K562 (cell line): ENCODE results near the gene WFDC1. TPM values are rescaled to one million over a fixed set of nuclear protein-coding genes. Genes with fewer than 3 reads are reported as not detected.

ENCODE experiments used
- ATAC-seq: fragments of 200-7000 bp; cut with Tn5 transposase; 3 replicates; pipeline ENCODE4 v1.9.1; 2020; ENCODE audit warnings: moderate library complexity
- BruUV-seq: library from RNA; stranded (reverse); fragments of 400-500 nt; replicated peaks from 2 replicates; lab custom pipeline; 2021; lab: Mats Ljungman, UMichigan
- CTCF ChIA-PET: fragments of 300-600 bp; formaldehyde crosslinking; extraction: SDS; loops from one replicate; lab custom pipeline; 2021; ENCODE audit warnings: low intra/inter-chr PET ratio; lab: Yijun Ruan, JAX
- POLR2A ChIA-PET: fragments of 300-600, 350-650 bp; sonication (Branson Sonifier 250); formaldehyde crosslinking; extraction: SDS; loops from one replicate; lab custom pipeline; 2021; ENCODE audit warnings: antibody characterized with exemption, inconsistent platforms; lab: Yijun Ruan, JAX
- DNase-seq, 4 experiments: peaks; one replicate each; pipeline versions ENCODE4 v3.0.0 to v3.0.0-alpha.2; 2011 to 2018; ENCODE audit warnings: low spot score in 3 of 4, mixed read lengths in 3 of 4; ENCODE audit errors: extremely low read depth in 1 of 4
- FAIRE-seq: peaks from 2 replicates; lab custom pipeline; 2011; peaks lifted over from hg19 to GRCh38; lab: Jason Lieb, UNC
- H2AFZ ChIP-seq: 2 replicates; pipeline ENCODE4 v1.6.0; 2011; ENCODE audit warnings: low read depth, low read length, control low read depth, inconsistent platforms
- H3K27ac ChIP-seq: fragments of 200-600 bp; 3 replicates; pipeline ENCODE4 v1.8.0; 2011; ENCODE audit warnings: low read depth, mild to moderate bottlenecking, control low read depth, inconsistent platforms, low read length, moderate library complexity, mixed read lengths; ENCODE audit errors: extremely low read depth
- H3K27me3 ChIP-seq, 2 experiments: fragments of 300-600 bp in 1 of 2; 2 replicates in 1 of 2; 3 replicates in 1 of 2; pipeline versions ENCODE4 v1.6.0 to v1.8.0; 2011; ENCODE audit warnings: inconsistent platforms in 2 of 2, low read length in 2 of 2, mild to moderate bottlenecking in 1 of 2, mixed read lengths in 1 of 2, moderate library complexity in 1 of 2; ENCODE audit not compliant: control insufficient read depth in 2 of 2, insufficient read depth in 2 of 2
- H3K36me3 ChIP-seq: fragments of 300-600 bp; 3 replicates; pipeline ENCODE4 v1.8.0; 2011; ENCODE audit warnings: mild to moderate bottlenecking, low read length, inconsistent platforms; ENCODE audit not compliant: control insufficient read depth, insufficient read depth
- H3K4me1 ChIP-seq, 2 experiments: fragments of 200-600 bp in 1 of 2; replicated peaks in 1 of 2; 2 replicates in 1 of 2; 3 replicates in 1 of 2; pipeline versions ENCODE4 v1.5.1 to v1.8.0; 2011; ENCODE audit warnings: inconsistent platforms in 2 of 2, low read length in 2 of 2, mild to moderate bottlenecking in 1 of 2, mixed read lengths in 1 of 2, moderate library complexity in 1 of 2; ENCODE audit not compliant: control insufficient read depth in 2 of 2, insufficient read depth in 2 of 2
- H3K4me2 ChIP-seq: 2 replicates; pipeline ENCODE4 v1.6.1; 2011; ENCODE audit warnings: low read length, control low read depth, inconsistent platforms, mixed read lengths; ENCODE audit not compliant: insufficient read depth
- H3K4me3 ChIP-seq: fragments of 200-600 bp; sonication (generic), shearing (Covaris generic); 2 replicates; pipeline ENCODE4 v1.5.1; 2016; ENCODE audit warnings: control low read depth, inconsistent platforms
- H3K79me2 ChIP-seq: fragments of 200-600 bp; 3 replicates; pipeline ENCODE4 v1.8.0; 2011; ENCODE audit warnings: low read length, inconsistent platforms; ENCODE audit not compliant: control insufficient read depth, insufficient read depth
- H3K9ac ChIP-seq, 2 experiments: 2 replicates each; pipeline versions ENCODE4 v1.6.0 to v1.6.1; 2011; ENCODE audit warnings: low read depth in 2 of 2, low read length in 2 of 2, control low read depth in 1 of 2, inconsistent platforms in 1 of 2, mild to moderate bottlenecking in 1 of 2, mixed read lengths in 1 of 2; ENCODE audit not compliant: insufficient read depth in 1 of 2
- H3K9me1 ChIP-seq: one replicate; pipeline ENCODE4 v1.6.0; 2011; ENCODE audit warnings: inconsistent platforms, mild to moderate bottlenecking, low read length, moderate library complexity; ENCODE audit not compliant: control insufficient read depth, insufficient read depth
- H3K9me3 ChIP-seq: replicated peaks from 2 replicates; pipeline ENCODE4 v1.5.1; 2011; ENCODE audit warnings: low read depth, low read length, inconsistent platforms; ENCODE audit not compliant: control insufficient read depth, insufficient read depth
- H4K20me1 ChIP-seq: replicated peaks from 2 replicates; pipeline ENCODE4 v1.6.1; 2011; ENCODE audit warnings: low read length, inconsistent platforms, mixed read lengths; ENCODE audit not compliant: control insufficient read depth, insufficient read depth
- ARID3A ChIP-seq: IDR thresholded peaks from 2 replicates; pipeline ENCODE4 v1.6.1; 2012; ENCODE audit warnings: low read depth, low read length, improper control_type of control experiment, borderline replicate concordance
- BRCA1 ChIP-seq, 2 experiments: fragments of 450-650 bp in 1 of 2; sonication (generic) in 1 of 2; formaldehyde crosslinking in 1 of 2; IDR thresholded peaks; 2 replicates each; pipeline versions ENCODE4 v1.5.0 to v1.6.1; 2017 to 2020; ENCODE audit warnings: mild to moderate bottlenecking in 1 of 2, missing genetic modification reagents in 1 of 2
- DMBX1 ChIP-seq: fragments of 250-450 bp; sonication (Bioruptor Pico); IDR thresholded peaks from 2 replicates; pipeline ENCODE4 v1.8.0; 2022; ENCODE audit warnings: inconsistent platforms, mild to moderate bottlenecking, moderate library complexity, borderline replicate concordance
- ERF ChIP-seq: fragments of 450-650 bp; formaldehyde crosslinking; IDR thresholded peaks from 2 replicates; pipeline ENCODE4 v1.4.0; 2020; ENCODE audit warnings: mild to moderate bottlenecking, mixed read lengths
- IRF2 ChIP-seq: sonication (generic); formaldehyde crosslinking; IDR thresholded peaks from 2 replicates; pipeline ENCODE4 v1.8.1; 2022; ENCODE audit warnings: mild to moderate bottlenecking, missing genetic modification reagents
- MCM2 ChIP-seq: fragments of 450-650 bp; IDR thresholded peaks from 2 replicates; pipeline ENCODE4 v1.6.1; 2017; ENCODE audit warnings: low read depth, mild to moderate bottlenecking
- NONO ChIP-seq, 2 experiments: fragments of 200-400 bp in 1 of 2; fragments of 450-650 bp in 1 of 2; formaldehyde crosslinking in 1 of 2; IDR thresholded peaks; 2 replicates each; pipeline ENCODE4 v1.6.1; 2017; ENCODE audit warnings: low read depth in 2 of 2, mild to moderate bottlenecking in 2 of 2, moderate library complexity in 2 of 2, low read length in 1 of 2
- POLR3A ChIP-seq: IDR thresholded peaks from 2 replicates; pipeline ENCODE4 v1.6.1; 2011; ENCODE audit warnings: borderline replicate concordance, mild to moderate bottlenecking, moderate library complexity; ENCODE audit not compliant: insufficient read length, insufficient read depth; ENCODE audit errors: extremely low read depth
- SAFB2 ChIP-seq: fragments of 200-400 bp; formaldehyde crosslinking; IDR thresholded peaks from 2 replicates; pipeline ENCODE4 v1.6.1; 2018; ENCODE audit warnings: borderline replicate concordance, low read length, low read depth, moderate library complexity; ENCODE audit not compliant: severe bottlenecking
- SMARCA4 ChIP-seq: fragments of 450-650 bp; IDR thresholded peaks from 2 replicates; pipeline ENCODE4 v1.6.1; 2016
- TCF7L2 ChIP-seq: fragments of 150-350 bp; IDR thresholded peaks from 2 replicates; pipeline ENCODE4 v1.6.1; 2016; ENCODE audit warnings: low read depth, mild to moderate bottlenecking, low read length, moderate library complexity
- ZMIZ1 ChIP-seq, 2 experiments: fragments of 150-350 bp in 1 of 2; IDR thresholded peaks; 2 replicates each; pipeline ENCODE4 v1.6.1; 2012 to 2016; ENCODE audit warnings: low read depth in 2 of 2, low read length in 2 of 2, mild to moderate bottlenecking in 1 of 2, moderate library complexity in 1 of 2
- ZNF197 ChIP-seq: fragments of 200-800 bp; sonication (Bioruptor generic); IDR thresholded peaks from 2 replicates; pipeline ENCODE4 v1.6.1; 2016; ENCODE audit warnings: low read depth, missing genetic modification characterization, missing compliant biosample characterization
- ZNF766 ChIP-seq: fragments of 200-800 bp; sonication (Bioruptor generic); conservative IDR thresholded peaks from 2 replicates; pipeline ENCODE4 v1.6.1; 2016; ENCODE audit warnings: missing genetic modification characterization, missing compliant biosample characterization
- WGBS: fragments of 100-300 bp; shearing (Covaris generic); methylation state at CpG from one replicate; pipeline ENCODE4 v1.1.6; 2016; ENCODE audit warnings: low coverage, mixed read lengths; ENCODE audit not compliant: insufficient coverage; ENCODE audit errors: missing lambda C conversion rate; 5-methylcytosine and 5-hydroxymethylcytosine counted together
- in situ Hi-C: fragments of 300-500 bp; cut with MboI; formaldehyde crosslinking; loops from 4 replicates; pipeline ENCODE4 v1.15.0; 2018; ENCODE audit warnings: inconsistent platforms, mixed read lengths
- intact Hi-C: fragments of 100-400 bp; cut with micrococcal nuclease; formaldehyde crosslinking; loops from 2 replicates; pipeline ENCODE4 v1.14.2; 2022
- polyA plus RNA-seq, 8 experiments: library from polyadenylated mRNA; depleted of rRNA in 4 of 8; stranded (reverse) in 5 of 8; unstranded in 3 of 8; fragments of >200 nt; fragmentation: Nextera tagmentation in 2 of 8; fragmentation: Illumina TruSeq in 1 of 8; extraction: Ambion mirVana in 2 of 8; extraction: Trizol in 1 of 8; gene quantifications; 2 replicates each; pipeline versions ENCODE4 v1.2.1 to v1.2.3, GENCODE V29; 2011 to 2014; ENCODE audit warnings: inconsistent platforms in 1 of 8, missing spikeins in 1 of 8
- total RNA-seq, 7 experiments: library from RNA; depleted of rRNA in 6 of 7; stranded (reverse); fragments of >200 nt in 6 of 7; fragmentation: Illumina TruSeq in 2 of 7; extraction: Trizol in 2 of 7; gene quantifications; 2 replicates each; pipeline versions ENCODE4 v1.2.1 to v1.2.3, GENCODE V29; 2011 to 2021; ENCODE audit warnings: low replicate concordance in 1 of 7

Gene WFDC1
- total and polyA plus RNA-seq, 9 of the 15 experiments (the other 6 are each of a cell fraction or from before 2014, with no cell fraction given) = not detected

DNA sequence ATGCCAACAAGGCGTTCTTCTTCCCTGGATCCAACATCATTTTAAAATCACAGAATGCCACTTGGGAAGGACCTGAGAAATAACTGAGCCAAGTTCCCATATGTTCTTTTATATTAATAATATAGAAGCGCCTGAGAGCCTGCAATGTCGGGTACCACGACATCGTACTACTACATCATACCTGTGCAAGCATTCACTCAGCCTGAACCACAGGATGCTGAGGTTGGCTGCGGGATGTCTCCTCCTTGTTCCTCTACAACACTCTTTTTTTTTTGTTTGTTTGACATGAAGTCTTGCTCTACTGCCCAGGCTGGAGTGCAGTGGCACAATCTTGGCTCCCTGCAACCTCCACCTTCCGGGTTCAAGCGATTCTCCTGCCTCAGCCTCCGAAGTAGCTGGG lies 71.5 kb downstream of the WFDC1 start (continued):
- TF ChIP-seq BRCA1 (IDR thresholded peaks at IDR 0.05) (no peak), BRCA1 (CRISPR knock-in tag; IDR thresholded peaks at IDR 0.05) (no peak), ZNF766 (CRISPR knock-in tag) (no peak), SMARCA4 (no peak)

- H3K9me3 ChIP-seq = no peaks in the 10 kb centered on the region
- ATAC-seq = no peak
- no peak overlapping the region for H3K4me3 ChIP-seq
- in situ Hi-C loops (no loop called here), intact Hi-C loops (no loop called here)
- 2% methylated on average over 9 of the region's 9 CpGs for WGBS
- H4K20me1 ChIP-seq = no peaks in the 10 kb centered on the region
- ChIA-PET POLR2A (no interaction called here), CTCF (no interaction called here)
- peaks cover 0 to 12% of the 10 kb centered on the region in 2 experiments; a peak in 2 of 5 replicates for H3K4me1 ChIP-seq
- H3K27ac ChIP-seq = no peak overlapping the region
- H3K36me3 ChIP-seq = no peaks in the 10 kb centered on the region
- H3K4me2 ChIP-seq = no peak overlapping the region
- DNase-seq = no peak
- H3K27me3 ChIP-seq = peaks cover 41 to 83% of the 10 kb centered on the region in 2 experiments
- no TSS peak for BruUV-seq
- no peak overlapping the region for H3K9ac ChIP-seq
- FAIRE-seq = no peak
- H3K79me2 ChIP-seq = no peaks in the 10 kb centered on the region
- TF ChIP-seq ZNF197 (CRISPR knock-in tag) (no peak), TCF7L2 (no peak), POLR3A (no peak), NONO (IDR thresholded peaks at IDR 0.05; ENCODE audit: low read depth in 2 of 2, low read length in 1 of 2) (no peak), ERF (CRISPR knock-in tag) (no peak), IRF2 (CRISPR knock-in tag) (no peak), ZMIZ1 (IDR thresholded peaks at IDR 0.05; ENCODE audit: low read depth in 2 of 2, low read length in 2 of 2) (no peak), ARID3A (no peak), DMBX1 (CRISPR knock-in tag) (no peak), SAFB2 (no peak), MCM2 (no peak)
- TF ChIP-seq, all 486 proteins: peak for 0
- H2AFZ ChIP-seq = no peak overlapping the region
- no peaks in the 10 kb centered on the region for H3K9me1 ChIP-seq
Observed at GRCh38 chr16:84367297-84367680, 72.6 kb downstream of the WFDC1 start.
